Measurements from ENCODE around the gene ACBD4. TPM values are rescaled to one million over a fixed set of nuclear protein-coding genes. Genes with fewer than 3 reads are reported as not detected.

ACBD4 gene
- total and polyA plus RNA-seq, 2 of the 13 experiments (the other 11 are each of a cell fraction or from before 2014, with no cell fraction given), result 16.1 to 26.9 TPM

DNA sequence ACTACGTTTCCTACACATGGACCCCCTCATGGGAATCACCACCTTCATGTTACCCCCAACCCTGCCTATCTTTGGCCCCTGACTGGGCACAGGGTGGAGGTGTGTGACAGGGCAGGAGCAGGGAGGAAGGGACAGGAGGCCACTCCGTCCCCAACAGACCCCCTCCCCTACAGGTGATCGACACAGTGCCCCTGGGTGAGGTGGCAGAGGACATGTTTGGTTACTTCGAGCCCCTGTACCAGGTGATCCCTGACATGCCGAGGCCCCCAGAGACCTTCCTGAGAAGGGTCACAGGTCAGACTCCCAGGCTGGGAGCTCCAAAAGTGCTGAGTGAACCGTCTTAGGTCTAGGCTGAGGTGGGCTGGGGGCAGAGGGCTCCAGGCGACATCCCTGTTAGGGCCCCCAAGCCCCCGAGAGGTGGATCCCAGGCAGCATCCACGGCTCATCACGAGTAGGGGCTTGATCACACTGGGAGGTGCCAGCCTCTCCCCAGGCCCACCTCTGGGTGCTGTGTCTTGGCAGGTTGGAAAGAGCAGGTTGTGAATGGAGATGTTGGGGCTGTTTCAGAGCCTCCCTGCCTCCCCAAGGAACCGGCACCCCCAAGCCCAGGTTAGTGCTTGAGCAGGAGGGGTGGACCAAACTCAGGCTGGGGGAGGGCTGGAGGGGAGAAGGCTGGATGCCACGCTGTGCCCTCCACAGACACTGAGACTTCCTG lies 1.5 kb downstream of the ACBD4 start:
- Histone ChIP-seq H3K9me3 (ENCODE audit: low read length) (no peaks in the 10 kb centered on the region), H3K36me3 (replicated peaks in 1 of 2; ENCODE audit: control insufficient read depth in 1 of 2, insufficient read depth in 2 of 2, low read length in 2 of 2) (peaks cover 2 to 5% of the 10 kb centered on the region in 2 experiments; a peak in 4 of 5 replicates), H3K27me3 (ENCODE audit: control insufficient read depth in 1 of 2, insufficient read depth in 2 of 2, low read length in 2 of 2) (no peaks in the 10 kb centered on the region), H3K9ac (ENCODE audit: insufficient read depth, low read depth, low read length) (peak overlapping the region; percentile 84; the same call in 1 of the 2 replicates), H3K79me2 (ENCODE audit: insufficient read depth, low read length) (peaks cover 16% of the 10 kb centered on the region), H3K27ac (ENCODE audit: extremely low read length, insufficient read depth, low read length) (no peak overlapping the region), H3K4me3 (replicated peaks in 1 of 3; ENCODE audit: insufficient read depth in 1 of 3, low read depth in 2 of 3, low read length in 3 of 3) (peak overlapping the region in 2 of 3 experiments; percentile 78 to 83; a peak in 3 of 6 replicates), H3K4me2 (ENCODE audit: low read depth, low read length) (peak overlapping the region; percentile 100), H3K4me1 (ENCODE audit: insufficient read depth, low read length) (peaks cover 29% of the 10 kb centered on the region), H2AFZ (ENCODE audit: low read length) (no peak overlapping the region), H4K20me1 (ENCODE audit: insufficient read depth, low read length) (no peaks in the 10 kb centered on the region)
- 83% methylated on average over 12 of the region's 12 CpGs for WGBS (ENCODE audit: low lambda C conversion rate)
- ChIA-PET POLR2A (interaction anchor here (1.3 to 7.1 kb wide), 7 partner anchors 13 to 94 kb away, joined by 3 to 217 read pairs (median 35); partner anchors contain the start of genes HEXIM1 and HEXIM2), CTCF (ENCODE audit: low intra/inter-chr PET ratio, low total read pairs) (interaction anchor here (2.4 to 4.9 kb wide), 2 partner anchors 62 to 94 kb away, joined by 31 to 303 read pairs; no protein-coding TSS in a partner anchor)
- no TSS peak for BruUV-seq (replicated peaks)
- intact Hi-C loops (cut with micrococcal nuclease; ENCODE audit: unreplicated experiment) (loop anchor here (5.0 kb wide), 1 partner anchor 95 kb away; no protein-coding TSS in a partner anchor), in situ Hi-C loops (cut with HindIII; ENCODE audit: extremely low pct_ligation_motif_present, low pct_unique_long_range_greater_than_20kb) (loop anchor here (10.0 kb wide), 1 partner anchor 238 kb away; no protein-coding TSS in a partner anchor)
- FAIRE-seq (no peak), ATAC-seq (no peak), DNase-seq (ENCODE audit: low spot score) (no peak)
- TF ChIP-seq, protein P1, sequence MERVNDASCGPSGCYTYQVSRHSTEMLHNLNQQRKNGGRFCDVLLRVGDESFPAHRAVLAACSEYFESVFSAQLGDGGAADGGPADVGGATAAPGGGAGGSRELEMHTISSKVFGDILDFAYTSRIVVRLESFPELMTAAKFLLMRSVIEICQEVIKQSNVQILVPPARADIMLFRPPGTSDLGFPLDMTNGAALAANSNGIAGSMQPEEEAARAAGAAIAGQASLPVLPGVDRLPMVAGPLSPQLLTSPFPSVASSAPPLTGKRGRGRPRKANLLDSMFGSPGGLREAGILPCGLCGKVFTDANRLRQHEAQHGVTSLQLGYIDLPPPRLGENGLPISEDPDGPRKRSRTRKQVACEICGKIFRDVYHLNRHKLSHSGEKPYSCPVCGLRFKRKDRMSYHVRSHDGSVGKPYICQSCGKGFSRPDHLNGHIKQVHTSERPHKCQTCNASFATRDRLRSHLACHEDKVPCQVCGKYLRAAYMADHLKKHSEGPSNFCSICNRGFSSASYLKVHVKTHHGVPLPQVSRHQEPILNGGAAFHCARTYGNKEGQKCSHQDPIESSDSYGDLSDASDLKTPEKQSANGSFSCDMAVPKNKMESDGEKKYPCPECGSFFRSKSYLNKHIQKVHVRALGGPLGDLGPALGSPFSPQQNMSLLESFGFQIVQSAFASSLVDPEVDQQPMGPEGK (CRISPR knock-in tag; IDR thresholded peaks at IDR 0.05), result 0 out of 2 replicates have a peak, but pooled peaks have one; percentile 7
- TF ChIP-seq PRMT3 (CRISPR knock-in tag; IDR thresholded peaks at IDR 0.05; ENCODE audit: borderline replicate concordance, low read depth) (no peak), KLF13 (CRISPR knock-in tag; IDR thresholded peaks at IDR 0.05) (0 out of 2 replicates have a peak, but pooled peaks have one; percentile 3), POLR2G (IDR thresholded peaks at IDR 0.05; ENCODE audit: low read depth, low read length) (peak; percentile 33; the same call in 1 of the 2 replicates), AGO2 (optimal IDR thresholded peaks at IDR 0.05; ENCODE audit: low read depth, low read length) (peak; percentile 36), ZNF605 (CRISPR knock-in tag; IDR thresholded peaks at IDR 0.05) (0 out of 2 replicates have a peak, but pooled peaks have one; percentile 0), ZNF781 (CRISPR knock-in tag; IDR thresholded peaks at IDR 0.05; ENCODE audit: borderline replicate concordance, not compliant biosample characterization) (no peak)
